ENCODE results near the gene RPS6KA4. TPM values are rescaled to one million over a fixed set of nuclear protein-coding genes. Genes with fewer than 3 reads are reported as not detected.
A peak's percentile ranks its signal among the peaks of the same experiment; 100 is the strongest.

Gene RPS6KA4
- total RNA-seq, 1 donor from 2014 or later: 36.1 TPM

- intact Hi-C loops (cut with DNase I): no loop called here
- H3K4me1 ChIP-seq: no peaks in the 10 kb centered on the region
- ATAC-seq: peak in 1 of 2 donors; percentile 30
- no peaks in the 10 kb centered on the region for H3K9me3 ChIP-seq
- no peak for TF ChIP-seq CTCF (IDR thresholded peaks at IDR 0.05)
- H3K27me3 ChIP-seq (ENCODE audit: low read depth): peaks cover 2% of the 10 kb centered on the region
- no peak for DNase-seq
- H3K36me3 ChIP-seq: no peaks in the 10 kb centered on the region
- no peak overlapping the region for H3K4me3 ChIP-seq
- H3K27ac ChIP-seq: no peak overlapping the region
These were observed 31.6 kb downstream of the RPS6KA4 start for GRCh38 chr11:64390558-64390957.

GRCh38 chr11:64391839-64392238, 32.9 kb downstream of the RPS6KA4 start:
- intact Hi-C loops (cut with DNase I): no loop called here
- DNase-seq (no peak), ATAC-seq (no peak)
- no peak overlapping the region for H3K4me3 ChIP-seq
- no peaks in the 10 kb centered on the region for H3K9me3 ChIP-seq
- no peak overlapping the region for H3K27ac ChIP-seq
- TF ChIP-seq CTCF (IDR thresholded peaks at IDR 0.05): no peak
- H3K4me1 ChIP-seq: no peaks in the 10 kb centered on the region
- no peaks in the 10 kb centered on the region for H3K36me3 ChIP-seq
- H3K27me3 ChIP-seq (ENCODE audit: low read depth): peaks cover 14% of the 10 kb centered on the region

- TF ChIP-seq CTCF (IDR thresholded peaks at IDR 0.05): no peak
- peak; percentile 37 to 45 for ATAC-seq
- no peaks in the 10 kb centered on the region for H3K9me3 ChIP-seq
- H3K27ac ChIP-seq: no peak overlapping the region
- intact Hi-C loops (cut with DNase I): no loop called here
- peak overlapping the region; percentile 1 for H3K4me3 ChIP-seq
- H3K4me1 ChIP-seq: no peaks in the 10 kb centered on the region
- no peak for DNase-seq
- H3K27me3 ChIP-seq (ENCODE audit: low read depth): peaks cover 16% of the 10 kb centered on the region
- no peaks in the 10 kb centered on the region for H3K36me3 ChIP-seq
These were observed 36.6 kb downstream of the RPS6KA4 start for GRCh38 chr11:64395545-64396078.

- H3K36me3 ChIP-seq: no peaks in the 10 kb centered on the region
- peak overlapping the region; percentile 1 for H3K4me3 ChIP-seq
- H3K27ac ChIP-seq: no peak overlapping the region
- peaks cover 16% of the 10 kb centered on the region for H3K27me3 ChIP-seq (ENCODE audit: low read depth)
- no peak for TF ChIP-seq CTCF (IDR thresholded peaks at IDR 0.05)
- DNase-seq: no peak
- H3K4me1 ChIP-seq: no peaks in the 10 kb centered on the region
- intact Hi-C loops (cut with DNase I): no loop called here
- no peaks in the 10 kb centered on the region for H3K9me3 ChIP-seq
- peak; percentile 13 to 37 for ATAC-seq
These were observed 37.2 kb downstream of the RPS6KA4 start for GRCh38 chr11:64396079-64396591.

GRCh38 chr11:64400102-64400501, 41.1 kb downstream of the RPS6KA4 start:
- ATAC-seq: peak in 1 of 2 donors; percentile 35
- DNase-seq: no peak
- H3K4me3 ChIP-seq: no peak overlapping the region
- H3K36me3 ChIP-seq: no peaks in the 10 kb centered on the region
- no peaks in the 10 kb centered on the region for H3K4me1 ChIP-seq
- H3K27me3 ChIP-seq (ENCODE audit: low read depth): peaks cover 16% of the 10 kb centered on the region
- intact Hi-C loops (cut with DNase I): no loop called here
- TF ChIP-seq CTCF (IDR thresholded peaks at IDR 0.05): no peak
- no peak overlapping the region for H3K27ac ChIP-seq
- H3K9me3 ChIP-seq: no peaks in the 10 kb centered on the region
